Breast epithelium (tissue), 3 donors: ENCODE results near the gene MYO1B.

ENCODE experiments used
- POLR2A ChIP-seq: fragments of 450-650 bp; IDR thresholded peaks from one replicate; pipeline ENCODE4 v1.6.1; 2016; ENCODE audit warnings: antibody characterized with exemption, mild to moderate bottlenecking, moderate library complexity
- POLR2AphosphoS5 ChIP-seq, 3 donors: sonication (generic); formaldehyde crosslinking; IDR thresholded peaks; one replicate each; pipeline ENCODE4 v1.6.1; 2017; ENCODE audit warnings: antibody characterized with exemption in 3 of 3
- TF ChIP-seq, protein P1 (sequence below), 3 donors: fragments of 450-650 bp; IDR thresholded peaks; one replicate each; pipeline ENCODE4 v1.5.1; 2016 to 2017; ENCODE audit warnings: antibody characterized with exemption in 3 of 3, mild to moderate bottlenecking in 3 of 3, moderate library complexity in 3 of 3

DNA sequence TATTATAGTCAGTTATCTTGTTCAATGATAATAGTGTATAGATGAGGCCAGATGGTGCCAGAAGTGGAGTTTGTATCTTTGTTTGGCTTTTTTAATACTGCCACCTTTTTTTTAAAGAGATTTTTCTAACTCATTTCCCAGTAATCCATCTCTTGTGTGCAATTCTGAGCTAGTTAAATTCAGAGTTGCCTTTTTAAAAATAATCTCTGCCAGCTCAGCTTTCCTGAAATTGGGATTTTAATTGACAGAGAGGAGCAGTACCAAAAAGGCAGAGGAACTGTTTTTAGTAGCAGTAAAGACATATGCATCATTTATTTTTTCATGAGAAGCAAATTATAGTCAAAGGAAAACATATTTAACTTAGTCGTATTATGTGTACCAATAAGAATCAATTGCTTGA, 185.3 kb downstream of the MYO1B start:
- TF ChIP-seq, protein P1, sequence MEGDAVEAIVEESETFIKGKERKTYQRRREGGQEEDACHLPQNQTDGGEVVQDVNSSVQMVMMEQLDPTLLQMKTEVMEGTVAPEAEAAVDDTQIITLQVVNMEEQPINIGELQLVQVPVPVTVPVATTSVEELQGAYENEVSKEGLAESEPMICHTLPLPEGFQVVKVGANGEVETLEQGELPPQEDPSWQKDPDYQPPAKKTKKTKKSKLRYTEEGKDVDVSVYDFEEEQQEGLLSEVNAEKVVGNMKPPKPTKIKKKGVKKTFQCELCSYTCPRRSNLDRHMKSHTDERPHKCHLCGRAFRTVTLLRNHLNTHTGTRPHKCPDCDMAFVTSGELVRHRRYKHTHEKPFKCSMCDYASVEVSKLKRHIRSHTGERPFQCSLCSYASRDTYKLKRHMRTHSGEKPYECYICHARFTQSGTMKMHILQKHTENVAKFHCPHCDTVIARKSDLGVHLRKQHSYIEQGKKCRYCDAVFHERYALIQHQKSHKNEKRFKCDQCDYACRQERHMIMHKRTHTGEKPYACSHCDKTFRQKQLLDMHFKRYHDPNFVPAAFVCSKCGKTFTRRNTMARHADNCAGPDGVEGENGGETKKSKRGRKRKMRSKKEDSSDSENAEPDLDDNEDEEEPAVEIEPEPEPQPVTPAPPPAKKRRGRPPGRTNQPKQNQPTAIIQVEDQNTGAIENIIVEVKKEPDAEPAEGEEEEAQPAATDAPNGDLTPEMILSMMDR (IDR thresholded peaks at IDR 0.05), result no peak
- TF ChIP-seq POLR2A (no peak), POLR2AphosphoS5 (IDR thresholded peaks at IDR 0.05) (no peak)
